Stimulated activated CD4-positive, alpha-beta T cell treated with anti-CD3 and anti-CD28 coated beads, Interleukin-15, amount 100 ng/mL, for 24 hours (primary cell): ENCODE data around the gene SCP2.
A peak's percentile ranks its signal among the peaks of the same experiment; 100 is the strongest.

Source experiments
- DNase-seq: peaks from one replicate; pipeline ENCODE4 v3.0.0-alpha.2; 2020

Gene SCP2

GRCh38 chr1:52927212-52928014, at the start of gene SCP2:
TSS of gene SCP2 (plus strand) at chr1:52927276. CDS start at chr1:52927397, 121 bp downstream.
- peak; percentile 88 for DNase-seq

GRCh38 chr1:52877554-52877953, 49.5 kb upstream of the SCP2 start:
- no peak for DNase-seq

- DNase-seq = no peak
Measured at GRCh38 chr1:52880206-52880605, 46.9 kb upstream of the SCP2 start.

GRCh38 chr1:52887483-52887882, 39.6 kb upstream of the SCP2 start:
- DNase-seq = no peak

- no peak for DNase-seq
Measured at GRCh38 chr1:52892424-52893215, 34.5 kb upstream of the SCP2 start.

- no peak for DNase-seq
Measured at GRCh38 chr1:52899445-52899894, 27.6 kb upstream of the SCP2 start.

GRCh38 chr1:52900402-52900801, 26.7 kb upstream of the SCP2 start:
- no peak for DNase-seq

GRCh38 chr1:52901384-52901783, 25.7 kb upstream of the SCP2 start:
- DNase-seq = no peak

- no peak for DNase-seq
Measured at GRCh38 chr1:52904208-52904926, 22.7 kb upstream of the SCP2 start.

GRCh38 chr1:52904927-52905698, 22.0 kb upstream of the SCP2 start:
- DNase-seq = peak; percentile 57

- no peak for DNase-seq
Measured at GRCh38 chr1:52906135-52906603, 20.9 kb upstream of the SCP2 start.

- DNase-seq = no peak
Measured at GRCh38 chr1:52907068-52907811, 19.8 kb upstream of the SCP2 start.

GRCh38 chr1:52907812-52908153, 19.3 kb upstream of the SCP2 start:
- DNase-seq = no peak

- DNase-seq = no peak
Measured at GRCh38 chr1:52911541-52911940, 15.5 kb upstream of the SCP2 start.

- no peak for DNase-seq
Measured at GRCh38 chr1:52913014-52913413, 14.1 kb upstream of the SCP2 start.

- DNase-seq = no peak
Measured at GRCh38 chr1:52913537-52913936, 13.5 kb upstream of the SCP2 start.

- DNase-seq = no peak
Measured at GRCh38 chr1:52914463-52914862, 12.6 kb upstream of the SCP2 start.

- DNase-seq = no peak
Measured at GRCh38 chr1:52915211-52915854, 11.7 kb upstream of the SCP2 start.

- no peak for DNase-seq
Measured at GRCh38 chr1:52915855-52916220, 11.2 kb upstream of the SCP2 start.

- no peak for DNase-seq
Measured at GRCh38 chr1:52916241-52916975, 10.7 kb upstream of the SCP2 start.

- no peak for DNase-seq
Measured at GRCh38 chr1:52917156-52917555, 9.9 kb upstream of the SCP2 start.
